CD8-positive, alpha-beta memory T cell (primary cell): Measurements from ENCODE around the gene GTF2A1. TPM values are rescaled to one million over a fixed set of nuclear protein-coding genes. Genes with fewer than 3 reads are reported as not detected.

ENCODE experiments used
- CTCF ChIA-PET: fragments of 350-600 bp; sonication (Branson Sonifier 250); formaldehyde crosslinking; loops from one replicate; lab custom pipeline; 2021; ENCODE audit warnings: antibody characterized with exemption; lab: Charles Lee
- POLR2A ChIA-PET: fragments of 350-600 bp; sonication (Branson Sonifier 250); formaldehyde crosslinking; loops from one replicate; lab custom pipeline; 2021; ENCODE audit warnings: antibody characterized with exemption; lab: Charles Lee
- DNase-seq, 5 donors: peaks; one replicate each; pipeline versions ENCODE4 v3.0.0 to v3.0.0-alpha.2; 2020 to 2022; ENCODE audit warnings: mixed read lengths in 1 of 5
- H3K27ac ChIP-seq: one replicate; pipeline ENCODE4 v1.7.0; 2013; ENCODE audit warnings: low read depth, mild to moderate bottlenecking, low read length, moderate library complexity
- H3K27me3 ChIP-seq: 2 replicates; pipeline ENCODE4 v1.7.0; 2013; ENCODE audit warnings: low read length, mild to moderate bottlenecking; ENCODE audit not compliant: insufficient read depth, poor library complexity, severe bottlenecking
- H3K36me3 ChIP-seq: 2 replicates; pipeline ENCODE4 v1.7.0; 2013; ENCODE audit warnings: mild to moderate bottlenecking, low read length, moderate library complexity; ENCODE audit not compliant: insufficient read depth
- H3K4me1 ChIP-seq: 2 replicates; pipeline ENCODE4 v1.7.0; 2013; ENCODE audit warnings: mild to moderate bottlenecking, low read length, moderate library complexity; ENCODE audit not compliant: insufficient read depth
- H3K4me3 ChIP-seq: 2 replicates; pipeline ENCODE4 v1.7.0; 2013; ENCODE audit warnings: mild to moderate bottlenecking, low read length
- H3K9me3 ChIP-seq: 2 replicates; pipeline ENCODE4 v1.7.0; 2013; ENCODE audit warnings: mild to moderate bottlenecking, low read length
- H3K27ac Mint-ChIP-seq, 8 donors: one replicate each; pipeline ENCODE4 v1.8.0; 2020 to 2021; ENCODE audit warnings: mixed read lengths in 8 of 8, mild to moderate bottlenecking in 6 of 8, inconsistent platforms in 3 of 8, moderate library complexity in 3 of 8
- H3K27me3 Mint-ChIP-seq, 2 donors: one replicate each; pipeline ENCODE4 v1.8.0; 2020 to 2021; ENCODE audit warnings: mixed read lengths in 2 of 2, mild to moderate bottlenecking in 1 of 2, moderate library complexity in 1 of 2
- H3K36me3 Mint-ChIP-seq, 3 donors: one replicate each; pipeline ENCODE4 v1.8.0; 2020 to 2021; ENCODE audit warnings: mixed read lengths in 3 of 3, inconsistent platforms in 1 of 3, mild to moderate bottlenecking in 1 of 3
- H3K4me1 Mint-ChIP-seq, 3 donors: one replicate each; pipeline ENCODE4 v1.8.0; 2020 to 2021; ENCODE audit warnings: mixed read lengths in 3 of 3, inconsistent platforms in 1 of 3, mild to moderate bottlenecking in 1 of 3
- H3K4me3 Mint-ChIP-seq, 7 donors: one replicate each; pipeline ENCODE4 v1.8.0; 2020 to 2021; ENCODE audit warnings: mixed read lengths in 7 of 7, mild to moderate bottlenecking in 6 of 7, moderate library complexity in 4 of 7, inconsistent platforms in 2 of 7
- H3K9me3 Mint-ChIP-seq, 5 donors: one replicate each; pipeline ENCODE4 v1.8.0; 2020 to 2022; ENCODE audit warnings: mixed read lengths in 5 of 5, mild to moderate bottlenecking in 3 of 5, moderate library complexity in 2 of 5, inconsistent platforms in 1 of 5
- polyA plus RNA-seq: library from polyadenylated mRNA; unstranded; fragments of 300-500 nt; fragmentation: Illumina TruSeq; gene quantifications from one replicate; pipeline ENCODE4 v1.2.3, GENCODE V29; 2021
- total RNA-seq, 2 experiments: library from RNA; stranded (reverse); gene quantifications; one replicate each; pipeline ENCODE4 v1.2.3, GENCODE V29; 2021

The GTF2A1 gene
- total and polyA plus RNA-seq, 3 experiments from 2014 or later = 8.2 to 49.4 (median 49.4) TPM

- H3K4me1 ChIP-seq = no peaks in the 10 kb centered on the region
- Mint-ChIP-seq H3K9me3 (no peaks in the 10 kb centered on the region), H3K36me3 (peaks cover 0 to 2% (median 0%) of the 10 kb centered on the region in 3 donors), H3K27ac (no peak overlapping the region), H3K4me1 (no peaks in the 10 kb centered on the region), H3K27me3 (peaks cover 0 to 1% of the 10 kb centered on the region in 2 donors), H3K4me3 (no peak overlapping the region)
- no peak for DNase-seq
- ChIA-PET CTCF (no interaction called here), POLR2A (no interaction called here)
- no peaks in the 10 kb centered on the region for H3K27me3 ChIP-seq
- H3K36me3 ChIP-seq = no peaks in the 10 kb centered on the region
- no peaks in the 10 kb centered on the region for H3K9me3 ChIP-seq
- no peak overlapping the region for H3K27ac ChIP-seq
- no peak overlapping the region for H3K4me3 ChIP-seq
Measured at GRCh38 chr14:81129242-81129641, 91.5 kb downstream of the GTF2A1 start.

DNA sequence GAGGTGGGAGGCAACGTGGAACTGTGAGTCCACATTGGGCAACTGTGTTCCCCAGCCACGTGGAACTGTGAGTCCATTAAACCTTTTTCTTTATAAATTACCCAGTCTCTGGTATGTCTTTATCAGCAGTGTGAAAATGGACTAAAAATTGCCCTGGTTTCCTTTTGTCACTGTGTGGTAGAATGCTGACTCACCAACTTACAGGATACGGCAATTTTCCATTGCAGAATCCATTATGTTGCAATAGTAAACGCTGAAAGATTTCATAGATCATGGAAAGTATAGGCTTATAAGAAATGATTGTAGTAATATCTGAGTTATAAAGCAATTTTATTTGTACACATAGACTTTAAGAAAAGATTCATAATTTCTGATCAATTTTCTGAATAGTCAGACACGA, 93.0 kb downstream of the GTF2A1 start:
- Mint-ChIP-seq H3K9me3 (no peaks in the 10 kb centered on the region), H3K27ac (no peak overlapping the region), H3K4me3 (no peak overlapping the region), H3K4me1 (no peaks in the 10 kb centered on the region), H3K36me3 (peaks cover 0 to 2% (median 0%) of the 10 kb centered on the region in 3 donors), H3K27me3 (no peaks in the 10 kb centered on the region)
- no peak for DNase-seq
- no peak overlapping the region for H3K27ac ChIP-seq
- H3K4me1 ChIP-seq = no peaks in the 10 kb centered on the region
- H3K9me3 ChIP-seq = no peaks in the 10 kb centered on the region
- no peaks in the 10 kb centered on the region for H3K27me3 ChIP-seq
- ChIA-PET POLR2A (no interaction called here), CTCF (no interaction called here)
- no peaks in the 10 kb centered on the region for H3K36me3 ChIP-seq
- no peak overlapping the region for H3K4me3 ChIP-seq

DNA sequence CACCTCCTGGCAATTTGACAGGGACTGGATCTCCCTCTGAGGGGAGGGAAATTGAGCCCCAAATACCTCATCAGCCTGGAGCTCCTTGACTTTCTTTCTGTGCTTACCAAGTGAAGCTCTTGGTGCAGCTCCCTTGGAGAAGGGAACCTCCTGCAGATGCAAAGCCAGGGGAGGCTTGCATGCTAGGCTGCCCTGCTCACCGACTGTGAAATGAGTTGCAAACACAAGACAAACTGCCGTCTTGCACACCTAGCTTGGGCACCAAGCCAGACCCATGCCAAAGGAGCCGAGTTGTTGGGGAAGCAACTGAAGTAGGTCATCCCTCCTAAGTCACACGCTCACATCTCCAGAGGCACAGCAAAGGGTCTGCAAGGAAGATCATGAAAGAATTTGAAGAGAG, 95.2 kb downstream of the GTF2A1 start:
- DNase-seq = no peak
- Mint-ChIP-seq H3K4me1 (peaks cover 0 to 2% (median 0%) of the 10 kb centered on the region in 3 donors), H3K27ac (no peak overlapping the region), H3K27me3 (peaks cover 0 to 1% of the 10 kb centered on the region in 2 donors), H3K4me3 (no peak overlapping the region), H3K9me3 (peaks cover 0 to under 1% (median 0%) of the 10 kb centered on the region in 5 donors), H3K36me3 (peaks cover 0 to 5% (median 2%) of the 10 kb centered on the region in 3 donors)
- Histone ChIP-seq H3K36me3 (no peaks in the 10 kb centered on the region), H3K4me3 (no peak overlapping the region), H3K27me3 (no peaks in the 10 kb centered on the region), H3K9me3 (no peaks in the 10 kb centered on the region), H3K27ac (no peak overlapping the region), H3K4me1 (no peaks in the 10 kb centered on the region)
- ChIA-PET POLR2A (interaction anchor here (0.6 kb wide), 1 partner anchor 38 kb away, joined by 5 read pairs; no protein-coding TSS in a partner anchor), CTCF (no interaction called here)

Other genes starting within 250 kb of the GTF2A1 start
- under 1 TPM in 1 of 2 experiments, not detected in 1; 0.22 TPM for gene STON2, start 179.4 kb upstream of the GTF2A1 start, total RNA-seq
- not detected for gene STON2, start 179.4 kb upstream of the GTF2A1 start, polyA plus RNA-seq